Caco-2 (cell line): Measurements from ENCODE around the gene SAMD10. TPM values are rescaled to one million over a fixed set of nuclear protein-coding genes. Genes with fewer than 3 reads are reported as not detected.
"Not testable (repeated sequence)": the region's sequence is repeated elsewhere in the genome, so short reads cannot be mapped to it uniquely, and the experiment has no call there.

Experiments used
- BruUV-seq: library from RNA; stranded (reverse); fragments of 400-500 nt; replicated peaks from 2 replicates; lab custom pipeline; 2021; lab: Mats Ljungman, UMichigan
- CTCF ChIA-PET: fragments of 300-600 bp; sonication (Branson Sonifier 250); formaldehyde crosslinking; loops from one replicate; lab custom pipeline; 2022; ENCODE audit warnings: antibody characterized with exemption; lab: Charles Lee
- POLR2A ChIA-PET: fragments of 300-600 bp; sonication (Branson Sonifier 250); formaldehyde crosslinking; loops from one replicate; lab custom pipeline; 2022; ENCODE audit warnings: antibody characterized with exemption; lab: Charles Lee
- DNase-seq, 2 experiments: peaks; one replicate each; pipeline versions ENCODE4 v3.0.0 to v3.0.0-alpha.2; 2020 to 2022
- H3K27me3 ChIP-seq: replicated peaks from 2 replicates; pipeline ENCODE4 v1.6.0; 2011; ENCODE audit warnings: low read length; ENCODE audit not compliant: control insufficient read depth, insufficient read depth
- H3K36me3 ChIP-seq: 2 replicates; pipeline ENCODE4 v1.5.1; 2011; ENCODE audit warnings: low read length; ENCODE audit not compliant: control insufficient read depth, insufficient read depth
- H3K4me1 ChIP-seq: fragments of 250-450 bp; sonication (Bioruptor Pico); 2 replicates; pipeline ENCODE4 v1.5.1; 2020; ENCODE audit warnings: mild to moderate bottlenecking
- H3K4me3 ChIP-seq: 2 replicates; pipeline ENCODE4 v1.5.1; 2011; ENCODE audit warnings: low read depth, mild to moderate bottlenecking, control low read depth, low read length
- H3K9me3 ChIP-seq: fragments of 250-450 bp; sonication (Bioruptor Pico); 2 replicates; pipeline ENCODE4 v1.5.1; 2020; ENCODE audit warnings: mild to moderate bottlenecking, moderate library complexity
- H3K27ac Mint-ChIP-seq: one replicate; pipeline ENCODE4 v1.8.0; 2022; ENCODE audit warnings: mixed read lengths; ENCODE audit not compliant: unreplicated experiment
- H3K27me3 Mint-ChIP-seq: one replicate; pipeline ENCODE4 v1.8.0; 2022; ENCODE audit warnings: mixed read lengths; ENCODE audit not compliant: insufficient read depth, unreplicated experiment
- H3K36me3 Mint-ChIP-seq: one replicate; pipeline ENCODE4 v1.8.0; 2022; ENCODE audit warnings: mild to moderate bottlenecking, mixed read lengths; ENCODE audit not compliant: insufficient read depth, unreplicated experiment
- H3K4me1 Mint-ChIP-seq: one replicate; pipeline ENCODE4 v1.8.0; 2022; ENCODE audit warnings: low read depth, mixed read lengths; ENCODE audit not compliant: unreplicated experiment
- H3K4me3 Mint-ChIP-seq: one replicate; pipeline ENCODE4 v1.8.0; 2022; ENCODE audit warnings: mild to moderate bottlenecking, moderate library complexity, mixed read lengths; ENCODE audit not compliant: unreplicated experiment
- H3K9me3 Mint-ChIP-seq: one replicate; pipeline ENCODE4 v1.8.0; 2022; ENCODE audit warnings: mixed read lengths; ENCODE audit not compliant: unreplicated experiment
- intact Hi-C: fragments of 100-400 bp; cut with micrococcal nuclease; formaldehyde crosslinking; loops from one replicate; pipeline ENCODE4 v1.10.0; 2022; ENCODE audit not compliant: unreplicated experiment
- total RNA-seq: library from RNA; stranded (reverse); gene quantifications from 2 replicates; pipeline ENCODE4 v1.2.3, GENCODE V29; 2022
- TF ChIP-seq, protein P1 (sequence below), 2 experiments: fragments of 200-600 bp in 1 of 2; IDR thresholded peaks; 1 replicate in 1 of 2; 2 replicates in 1 of 2; pipeline versions ENCODE4 v1.5.1 to v1.8.0; 2011 to 2022; ENCODE audit warnings: antibody characterized with exemption in 1 of 2, control low read depth in 1 of 2, inconsistent platforms in 1 of 2, low read depth in 1 of 2, low read length in 1 of 2, mild to moderate bottlenecking in 1 of 2, moderate library complexity in 1 of 2; ENCODE audit not compliant: insufficient read depth in 1 of 2, severe bottlenecking in 1 of 2, unreplicated experiment in 1 of 2

The SAMD10 gene
- total RNA-seq, 1 experiment from 2014 or later: 13.6 TPM

DNA sequence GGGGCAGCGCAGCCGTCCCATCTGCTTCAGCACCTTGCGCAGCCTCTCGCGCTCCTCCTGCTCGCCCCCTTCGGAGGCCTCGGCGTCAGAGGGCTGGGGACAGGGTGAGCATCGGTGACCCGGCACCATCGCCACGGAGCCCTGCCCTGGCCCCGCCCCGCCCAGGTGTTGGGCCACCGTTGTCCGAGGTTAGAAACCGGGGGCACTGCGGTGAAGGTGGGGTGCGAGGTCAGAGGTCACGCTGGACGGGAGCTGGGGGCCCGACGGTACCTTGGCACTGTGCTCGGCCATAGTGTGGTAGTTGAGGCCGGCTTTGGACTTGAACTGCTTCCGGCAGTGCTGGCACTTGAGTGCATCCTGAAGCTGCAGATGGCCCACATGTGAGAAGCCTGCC lies 16.1 kb downstream of the SAMD10 start:
- H3K27me3 ChIP-seq: no peaks in the 10 kb centered on the region
- ChIA-PET POLR2A (no interaction called here), CTCF (no interaction called here)
- H3K4me1 ChIP-seq: peaks cover 9% of the 10 kb centered on the region
- Mint-ChIP-seq H3K9me3 (peaks cover 10% of the 10 kb centered on the region), H3K4me3 (no peak overlapping the region), H3K27ac (no peak overlapping the region), H3K36me3 (peaks cover 56% of the 10 kb centered on the region), H3K4me1 (peaks cover 10% of the 10 kb centered on the region), H3K27me3 (no peaks in the 10 kb centered on the region)
- peaks cover 23% of the 10 kb centered on the region for H3K9me3 ChIP-seq
- DNase-seq: no peak
- BruUV-seq: no TSS peak
- intact Hi-C loops: no loop called here
- peaks cover 26% of the 10 kb centered on the region for H3K36me3 ChIP-seq
- TF ChIP-seq, protein P1, sequence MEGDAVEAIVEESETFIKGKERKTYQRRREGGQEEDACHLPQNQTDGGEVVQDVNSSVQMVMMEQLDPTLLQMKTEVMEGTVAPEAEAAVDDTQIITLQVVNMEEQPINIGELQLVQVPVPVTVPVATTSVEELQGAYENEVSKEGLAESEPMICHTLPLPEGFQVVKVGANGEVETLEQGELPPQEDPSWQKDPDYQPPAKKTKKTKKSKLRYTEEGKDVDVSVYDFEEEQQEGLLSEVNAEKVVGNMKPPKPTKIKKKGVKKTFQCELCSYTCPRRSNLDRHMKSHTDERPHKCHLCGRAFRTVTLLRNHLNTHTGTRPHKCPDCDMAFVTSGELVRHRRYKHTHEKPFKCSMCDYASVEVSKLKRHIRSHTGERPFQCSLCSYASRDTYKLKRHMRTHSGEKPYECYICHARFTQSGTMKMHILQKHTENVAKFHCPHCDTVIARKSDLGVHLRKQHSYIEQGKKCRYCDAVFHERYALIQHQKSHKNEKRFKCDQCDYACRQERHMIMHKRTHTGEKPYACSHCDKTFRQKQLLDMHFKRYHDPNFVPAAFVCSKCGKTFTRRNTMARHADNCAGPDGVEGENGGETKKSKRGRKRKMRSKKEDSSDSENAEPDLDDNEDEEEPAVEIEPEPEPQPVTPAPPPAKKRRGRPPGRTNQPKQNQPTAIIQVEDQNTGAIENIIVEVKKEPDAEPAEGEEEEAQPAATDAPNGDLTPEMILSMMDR (IDR thresholded peaks at IDR 0.05; ENCODE audit: insufficient read depth in 1 of 2, low read depth in 1 of 2, low read length in 1 of 2, severe bottlenecking in 1 of 2, unreplicated experiment in 1 of 2): no peak
- H3K4me3 ChIP-seq: no peak overlapping the region

DNA sequence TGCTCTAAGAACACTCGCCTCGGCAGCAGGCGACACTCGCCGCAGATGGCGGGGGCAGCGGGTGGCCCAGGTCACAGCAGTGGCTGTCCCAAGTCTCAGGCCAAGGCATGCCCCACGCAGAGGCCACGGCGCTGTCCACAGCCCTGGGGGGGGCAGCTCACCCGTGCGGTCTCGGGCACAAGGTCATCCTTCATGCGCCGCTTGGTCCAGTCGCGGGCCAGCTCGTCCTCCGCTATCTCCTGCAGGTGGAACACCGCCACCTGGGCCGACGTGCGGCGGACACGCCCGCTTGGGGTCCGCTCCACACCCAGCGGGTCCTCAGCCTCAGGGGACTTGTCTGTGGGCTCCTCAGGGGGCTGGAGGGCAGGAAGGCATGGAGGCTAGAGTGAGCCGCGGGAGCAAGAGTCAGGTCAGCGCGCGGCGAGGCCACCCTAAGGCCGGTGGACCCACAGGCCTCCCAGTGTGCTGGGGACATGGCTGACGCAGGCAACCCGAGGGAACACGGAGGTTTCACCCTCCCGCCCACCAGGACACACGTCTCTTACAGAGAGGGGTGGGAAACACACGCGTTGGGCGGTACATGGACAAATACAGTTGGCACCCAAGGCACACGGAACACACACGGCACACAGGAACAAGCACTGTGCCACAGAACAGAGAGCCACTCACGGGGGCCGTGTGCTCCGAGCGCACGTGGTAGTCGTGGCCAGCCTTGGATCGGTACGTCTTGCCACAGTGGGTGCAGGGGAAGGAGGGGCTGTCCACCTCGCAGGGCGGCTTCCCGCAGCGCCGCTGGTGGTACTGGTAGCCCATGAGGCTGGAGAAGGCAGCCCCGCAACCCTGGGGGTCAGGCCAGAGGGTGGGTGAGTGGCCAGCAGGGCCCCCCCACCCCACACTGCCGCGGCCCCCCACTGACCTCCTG lies 16.8 kb downstream of the SAMD10 start:
- CTCF ChIA-PET: interaction anchor here (0.6 kb wide), 1 partner anchor 11 kb away, joined by 3 read pairs; no protein-coding TSS in a partner anchor
- POLR2A ChIA-PET: no interaction called here

DNA sequence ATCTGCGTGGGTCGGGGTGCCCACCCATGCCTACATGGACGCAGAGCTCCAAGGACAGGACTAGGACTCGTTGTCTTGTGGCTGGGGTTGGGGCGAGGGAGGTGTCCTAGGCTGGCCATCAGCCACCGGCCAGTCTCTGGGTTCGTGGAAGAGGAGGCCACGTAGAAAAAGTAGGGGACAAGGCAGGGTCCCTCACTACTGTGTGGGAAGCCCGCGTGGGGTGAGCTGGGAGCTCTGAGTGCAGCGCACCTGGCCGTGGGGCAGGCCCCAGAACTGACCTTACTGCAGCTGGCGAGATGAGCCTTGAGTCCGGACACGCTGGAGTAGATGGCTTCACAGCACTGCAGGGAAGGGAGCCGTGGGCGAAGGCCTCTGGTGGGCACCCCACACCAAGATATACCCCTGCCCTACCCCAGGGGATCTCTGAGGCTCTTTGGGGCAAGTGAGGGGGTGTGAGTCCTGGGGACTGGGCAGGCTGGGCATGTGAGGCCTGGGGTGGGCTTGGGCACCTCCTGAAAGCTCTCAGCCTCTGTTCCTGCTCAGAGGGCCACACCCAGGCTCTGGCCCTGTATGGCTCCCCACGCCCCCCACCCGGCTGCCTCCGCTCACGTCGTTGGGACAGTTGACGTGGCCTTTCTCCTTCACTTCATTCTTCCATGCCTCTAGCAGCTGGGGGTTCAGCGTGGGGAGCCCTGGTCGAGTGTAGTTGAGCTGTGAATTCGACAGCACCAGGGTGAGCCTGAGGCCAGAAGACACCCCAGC lies 17.6 kb downstream of the SAMD10 start:
- Mint-ChIP-seq H3K27me3 (no peaks in the 10 kb centered on the region), H3K9me3 (peaks cover 10% of the 10 kb centered on the region), H3K27ac (no peak overlapping the region), H3K36me3 (peaks cover 56% of the 10 kb centered on the region), H3K4me3 (no peak overlapping the region), H3K4me1 (peaks cover 22% of the 10 kb centered on the region)
- CTCF ChIA-PET: interaction anchor here (0.6 kb wide), 1 partner anchor 12 kb away, joined by 3 read pairs; no protein-coding TSS in a partner anchor
- no TSS peak for BruUV-seq
- intact Hi-C loops: no loop called here
- peaks cover 19% of the 10 kb centered on the region for H3K36me3 ChIP-seq
- peaks cover 13% of the 10 kb centered on the region for H3K4me1 ChIP-seq
- H3K9me3 ChIP-seq: peaks cover 16% of the 10 kb centered on the region
- no peak for DNase-seq
- no peak overlapping the region for H3K4me3 ChIP-seq
- POLR2A ChIA-PET: no interaction called here
- TF ChIP-seq, protein P1 (IDR thresholded peaks at IDR 0.05; ENCODE audit: insufficient read depth in 1 of 2, low read depth in 1 of 2, low read length in 1 of 2, severe bottlenecking in 1 of 2, unreplicated experiment in 1 of 2): no peak
- H3K27me3 ChIP-seq: no peaks in the 10 kb centered on the region

More for the DNA sequence above, 16.8 kb downstream of the SAMD10 start:
- no peak for DNase-seq
- Mint-ChIP-seq H3K9me3 (peaks cover 10% of the 10 kb centered on the region), H3K4me3 (no peak overlapping the region), H3K4me1 (peaks cover 16% of the 10 kb centered on the region), H3K36me3 (peaks cover 56% of the 10 kb centered on the region), H3K27ac (no peak overlapping the region), H3K27me3 (no peaks in the 10 kb centered on the region)
- H3K4me1 ChIP-seq: peaks cover 13% of the 10 kb centered on the region
- no peaks in the 10 kb centered on the region for H3K27me3 ChIP-seq
- BruUV-seq: no TSS peak
- TF ChIP-seq, protein P1 (IDR thresholded peaks at IDR 0.05; ENCODE audit: insufficient read depth in 1 of 2, low read depth in 1 of 2, low read length in 1 of 2, severe bottlenecking in 1 of 2, unreplicated experiment in 1 of 2): no peak
- H3K4me3 ChIP-seq: no peak overlapping the region
- peaks cover 22% of the 10 kb centered on the region for H3K36me3 ChIP-seq
- H3K9me3 ChIP-seq: peaks cover 23% of the 10 kb centered on the region
- intact Hi-C loops: no loop called here

DNA sequence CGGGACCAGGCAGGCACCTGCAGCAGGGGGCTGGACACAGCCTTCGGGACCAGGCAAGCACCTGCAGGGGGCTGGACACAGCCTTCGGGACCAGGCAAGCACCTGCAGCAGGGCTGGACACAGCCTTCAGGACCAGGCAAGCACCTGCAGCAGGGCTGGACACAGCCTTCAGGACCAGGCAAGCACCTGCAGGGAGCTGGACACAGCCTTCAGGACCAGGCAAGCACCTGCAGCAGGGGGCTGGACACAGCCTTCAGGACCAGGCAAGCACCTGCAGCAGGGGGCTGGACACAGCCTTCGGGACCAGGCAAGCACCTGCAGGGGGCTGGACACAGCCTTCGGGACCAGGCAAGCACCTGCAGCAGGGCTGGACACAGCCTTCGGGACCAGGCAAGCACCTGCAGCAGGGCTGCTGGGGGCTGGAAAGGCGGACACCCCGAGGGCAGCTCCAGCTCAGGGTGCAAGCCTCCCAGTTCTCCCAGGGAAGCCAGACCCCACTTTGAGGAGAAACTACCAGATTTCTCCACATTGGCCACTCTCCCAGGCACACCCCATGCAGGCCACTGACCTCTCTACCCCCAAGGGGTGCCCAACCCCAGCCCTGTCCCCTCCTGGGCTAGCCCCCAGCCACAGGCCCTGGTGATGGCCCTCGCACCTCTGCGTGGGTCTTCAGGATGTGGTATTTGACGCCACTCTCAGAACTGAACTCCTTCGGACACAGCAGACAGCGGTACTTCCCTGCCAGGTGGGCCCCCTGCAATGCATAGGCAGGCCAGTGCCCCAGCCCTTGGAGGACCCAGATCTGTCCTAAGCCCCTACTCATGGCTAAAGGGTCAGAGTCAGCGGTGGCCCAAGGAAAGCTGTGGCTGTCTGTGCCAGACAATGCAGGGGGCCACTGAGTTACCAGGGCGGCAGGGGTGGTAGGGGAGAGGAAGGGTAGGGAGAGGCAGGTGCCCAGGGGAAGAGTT lies 18.5 kb downstream of the SAMD10 start:
- BruUV-seq, H3K4me3 ChIP-seq, intact Hi-C loops, H3K27me3 Mint-ChIP-seq, DNase-seq, H3K27me3 ChIP-seq, POLR2A ChIA-PET, H3K27ac Mint-ChIP-seq, H3K9me3 Mint-ChIP-seq, H3K4me3 Mint-ChIP-seq, H3K9me3 ChIP-seq: not testable (repeated sequence)
- Histone ChIP-seq H3K36me3 (peaks cover 14% of the 10 kb centered on the region), H3K4me1 (peaks cover 13% of the 10 kb centered on the region)
- H3K4me1 Mint-ChIP-seq: peaks cover 22% of the 10 kb centered on the region
- CTCF ChIA-PET: interaction anchor here (0.6 to 0.7 kb wide), 2 partner anchors 83 to 555 kb away, joined by 6 read pairs; no protein-coding TSS in a partner anchor
- peaks cover 60% of the 10 kb centered on the region for H3K36me3 Mint-ChIP-seq
